OCI-LY7 (cell line): ENCODE results near the gene XPNPEP2. TPM values are rescaled to one million over a fixed set of nuclear protein-coding genes. Genes with fewer than 3 reads are reported as not detected.
"Not testable (repeated sequence)": the region's sequence is repeated elsewhere in the genome, so short reads cannot be mapped to it uniquely, and the experiment has no call there.

Experiments used
- BruUV-seq: library from RNA; stranded (reverse); fragments of 400-500 nt; replicated peaks from 2 replicates; lab custom pipeline; 2021; lab: Mats Ljungman, UMichigan
- CTCF ChIA-PET: fragments of 300-600 bp; sonication (Branson Sonifier 250); formaldehyde crosslinking; loops from one replicate; lab custom pipeline; 2022; ENCODE audit warnings: antibody characterized with exemption; ENCODE audit not compliant: unreplicated experiment; lab: Charles Lee
- POLR2A ChIA-PET: fragments of 300-600 bp; sonication (Branson Sonifier 250); formaldehyde crosslinking; loops from one replicate; lab custom pipeline; 2022; ENCODE audit warnings: antibody characterized with exemption; lab: Charles Lee
- DNase-seq: peaks from one replicate; pipeline ENCODE4 v3.0.0-alpha.2; 2015; ENCODE audit warnings: low spot score
- H2AFZ ChIP-seq: fragments of 200-600 bp; sonication (generic), shearing (Covaris generic); 2 replicates; pipeline ENCODE4 v1.6.1; 2014; ENCODE audit warnings: mild to moderate bottlenecking, antibody characterized with exemption, low read length, moderate library complexity
- H3K27ac ChIP-seq: fragments of 200-600 bp; sonication (generic); 2 replicates; pipeline ENCODE4 v1.5.1; 2014; ENCODE audit warnings: mixed run types, low read depth, mild to moderate bottlenecking, moderate library complexity, low read length, inconsistent platforms; ENCODE audit not compliant: poor library complexity, severe bottlenecking
- H3K36me3 ChIP-seq: fragments of 200-600 bp; sonication (generic); 2 replicates; pipeline ENCODE4 v1.6.1; 2014; ENCODE audit warnings: mild to moderate bottlenecking, antibody characterized with exemption, low read length, moderate library complexity, mixed read lengths; ENCODE audit not compliant: insufficient read depth
- H3K4me1 ChIP-seq: fragments of 200-600 bp; sonication (generic); 2 replicates; pipeline ENCODE4 v1.5.1; 2014; ENCODE audit warnings: mild to moderate bottlenecking, low read length; ENCODE audit not compliant: insufficient read depth, poor library complexity, severe bottlenecking
- H3K4me2 ChIP-seq: fragments of 200-600 bp; sonication (generic); 2 replicates; pipeline ENCODE4 v1.6.1; 2014; ENCODE audit warnings: mild to moderate bottlenecking, low read length
- H3K4me3 ChIP-seq: fragments of 200-600 bp; sonication (generic); 2 replicates; pipeline ENCODE4 v1.5.1; 2014; ENCODE audit warnings: mild to moderate bottlenecking, low read depth, low read length; ENCODE audit not compliant: poor library complexity, severe bottlenecking
- H3K79me2 ChIP-seq: fragments of 200-600 bp; sonication (generic); 2 replicates; pipeline ENCODE4 v1.6.1; 2016; ENCODE audit warnings: low read depth, mild to moderate bottlenecking, low read length, moderate library complexity, mixed read lengths; ENCODE audit not compliant: insufficient read depth
- H3K9me2 ChIP-seq: fragments of 200-600 bp; sonication (generic); 2 replicates; pipeline ENCODE4 v1.6.1; 2016; ENCODE audit warnings: mild to moderate bottlenecking, low read length, mixed read lengths; ENCODE audit not compliant: insufficient read depth
- H3K9me3 ChIP-seq: fragments of 200-600 bp; sonication (generic); 2 replicates; pipeline ENCODE4 v1.6.1; 2014; ENCODE audit warnings: mild to moderate bottlenecking, mixed run types, low read length, mixed read lengths
- H4K20me1 ChIP-seq: fragments of 200-600 bp; sonication (generic); 2 replicates; pipeline ENCODE4 v1.6.1; 2014; ENCODE audit warnings: mild to moderate bottlenecking, antibody characterized with exemption, low read length, moderate library complexity, mixed read lengths; ENCODE audit not compliant: insufficient read depth
- EZH2phosphoT487 ChIP-seq: fragments of 200-600 bp; sonication (generic); IDR thresholded peaks from 2 replicates; pipeline ENCODE4 v1.6.1; 2018; ENCODE audit warnings: low read depth, borderline replicate concordance, mild to moderate bottlenecking, mixed run types, antibody characterized with exemption, low read length, moderate library complexity, mixed read lengths
- intact Hi-C: fragments of 100-400 bp; cut with micrococcal nuclease; formaldehyde crosslinking; loops from one replicate; pipeline ENCODE4 v1.10.0; 2022; ENCODE audit not compliant: unreplicated experiment
- total RNA-seq, 2 experiments: library from RNA; depleted of rRNA in 1 of 2; stranded (reverse); fragments of >200 nt in 1 of 2; shearing (Covaris generic) in 1 of 2; gene quantifications; 2 replicates each; pipeline ENCODE4 v1.2.3, GENCODE V29; 2014 to 2022
- TF ChIP-seq, protein P1 (sequence below): fragments of 200-600 bp; sonication (generic); conservative IDR thresholded peaks from 2 replicates; pipeline ENCODE4 v1.5.1; 2014; ENCODE audit warnings: mild to moderate bottlenecking, antibody characterized with exemption, low read length, moderate library complexity, mixed read lengths

The XPNPEP2 gene
- total RNA-seq, 2 experiments from 2014 or later: not detected

DNA sequence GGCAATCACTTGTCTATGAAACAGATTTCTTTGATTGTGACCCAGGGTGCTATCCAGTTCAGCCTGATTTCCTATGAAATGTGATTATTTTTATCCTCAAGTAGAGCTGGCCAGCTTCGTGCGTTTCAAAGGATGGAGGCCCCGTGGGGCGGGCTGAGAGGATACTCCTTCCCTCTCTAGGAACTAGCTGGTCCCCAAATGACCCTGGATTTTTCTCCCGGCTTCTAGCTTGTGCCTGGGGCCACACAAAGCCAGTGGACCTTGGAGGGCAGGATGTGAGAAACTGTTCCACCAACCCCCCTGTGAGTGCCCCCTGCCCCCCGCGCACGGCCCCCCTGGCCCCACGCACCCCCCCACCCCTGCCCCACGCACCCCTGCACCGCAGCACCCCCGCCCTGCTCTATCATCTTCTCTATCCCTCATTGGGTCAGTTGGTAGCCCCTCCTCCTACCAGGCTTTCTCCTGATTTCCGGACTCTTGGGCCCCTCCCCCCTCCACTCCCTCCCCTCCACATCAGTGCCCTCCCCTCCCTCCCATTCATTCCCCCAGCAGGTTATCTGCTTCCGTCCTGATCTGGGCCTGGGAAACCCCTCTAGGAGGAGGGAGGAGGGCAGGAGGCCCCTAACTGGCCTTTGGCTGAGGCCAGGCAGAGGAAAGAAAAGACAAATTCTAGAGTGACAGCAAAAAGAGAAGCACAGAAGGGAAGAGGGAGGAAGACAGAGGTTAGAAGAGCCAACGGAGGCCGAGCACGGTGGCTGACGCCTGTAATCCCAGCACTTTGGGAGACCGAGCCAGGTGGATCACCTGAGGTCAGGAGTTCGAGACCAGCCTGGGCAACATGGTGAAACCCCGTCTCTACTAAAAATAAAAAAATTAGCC lies 3.3 kb downstream of the XPNPEP2 start:
- H3K79me2 ChIP-seq: no peaks in the 10 kb centered on the region
- TF ChIP-seq, protein P1, sequence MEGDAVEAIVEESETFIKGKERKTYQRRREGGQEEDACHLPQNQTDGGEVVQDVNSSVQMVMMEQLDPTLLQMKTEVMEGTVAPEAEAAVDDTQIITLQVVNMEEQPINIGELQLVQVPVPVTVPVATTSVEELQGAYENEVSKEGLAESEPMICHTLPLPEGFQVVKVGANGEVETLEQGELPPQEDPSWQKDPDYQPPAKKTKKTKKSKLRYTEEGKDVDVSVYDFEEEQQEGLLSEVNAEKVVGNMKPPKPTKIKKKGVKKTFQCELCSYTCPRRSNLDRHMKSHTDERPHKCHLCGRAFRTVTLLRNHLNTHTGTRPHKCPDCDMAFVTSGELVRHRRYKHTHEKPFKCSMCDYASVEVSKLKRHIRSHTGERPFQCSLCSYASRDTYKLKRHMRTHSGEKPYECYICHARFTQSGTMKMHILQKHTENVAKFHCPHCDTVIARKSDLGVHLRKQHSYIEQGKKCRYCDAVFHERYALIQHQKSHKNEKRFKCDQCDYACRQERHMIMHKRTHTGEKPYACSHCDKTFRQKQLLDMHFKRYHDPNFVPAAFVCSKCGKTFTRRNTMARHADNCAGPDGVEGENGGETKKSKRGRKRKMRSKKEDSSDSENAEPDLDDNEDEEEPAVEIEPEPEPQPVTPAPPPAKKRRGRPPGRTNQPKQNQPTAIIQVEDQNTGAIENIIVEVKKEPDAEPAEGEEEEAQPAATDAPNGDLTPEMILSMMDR: no peak
- TF ChIP-seq EZH2phosphoT487: no peak
- intact Hi-C loops: no loop called here
- H3K9me2 ChIP-seq: no peaks in the 10 kb centered on the region
- peaks cover 13% of the 10 kb centered on the region for H3K4me1 ChIP-seq
- no peaks in the 10 kb centered on the region for H3K36me3 ChIP-seq
- no peak overlapping the region for H2AFZ ChIP-seq
- no peaks in the 10 kb centered on the region for H4K20me1 ChIP-seq
- CTCF ChIA-PET: no interaction called here
- no peak overlapping the region for H3K27ac ChIP-seq
- no peak for DNase-seq
- BruUV-seq: no TSS peak
- POLR2A ChIA-PET: no interaction called here
- no peak overlapping the region for H3K4me3 ChIP-seq
- no peak overlapping the region for H3K4me2 ChIP-seq
- no peaks in the 10 kb centered on the region for H3K9me3 ChIP-seq

DNA sequence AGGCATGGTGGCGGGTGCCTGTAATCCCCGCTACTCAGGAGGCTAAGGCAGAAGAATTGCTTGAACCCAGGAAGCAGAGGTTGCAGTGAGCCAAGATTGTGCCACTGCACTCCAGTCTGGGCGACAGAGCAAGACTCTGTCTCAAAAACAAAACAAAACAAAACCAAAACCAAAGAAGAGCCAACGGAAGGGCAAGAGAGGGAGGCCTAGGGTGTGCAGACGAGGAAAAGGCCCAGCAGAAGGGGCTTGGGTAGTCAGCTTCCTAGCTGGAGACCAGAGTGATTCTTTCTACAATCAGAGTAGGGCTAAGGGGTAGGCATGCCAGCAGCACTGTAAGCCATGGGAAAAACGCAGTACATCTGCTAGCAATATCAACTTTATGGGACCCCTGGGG lies 4.0 kb downstream of the XPNPEP2 start:
- not testable (repeated sequence) for H3K4me1 ChIP-seq

DNA sequence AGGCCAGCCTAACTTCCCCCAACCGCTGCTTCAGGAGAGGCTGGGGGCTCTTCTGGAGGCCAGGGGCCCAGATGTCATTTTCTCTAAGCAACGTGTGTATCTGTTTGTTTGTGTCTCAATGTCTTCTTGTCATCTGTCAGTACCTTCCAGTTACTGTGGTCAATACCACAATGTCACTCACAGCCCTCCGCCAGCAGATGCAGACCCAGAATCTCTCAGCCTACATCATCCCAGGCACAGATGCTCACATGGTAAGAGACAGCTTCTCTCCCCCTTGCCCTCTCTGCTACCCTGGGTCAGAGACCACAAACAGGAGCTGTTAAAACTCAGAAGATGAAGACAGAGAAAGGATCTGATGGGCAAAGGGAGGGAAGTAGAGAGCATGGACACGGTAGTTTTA lies 5.0 kb downstream of the XPNPEP2 start:
- Histone ChIP-seq H4K20me1 (no peaks in the 10 kb centered on the region), H3K27ac (no peak overlapping the region), H2AFZ (no peak overlapping the region), H3K9me3 (no peaks in the 10 kb centered on the region), H3K9me2 (no peaks in the 10 kb centered on the region), H3K79me2 (no peaks in the 10 kb centered on the region), H3K4me3 (no peak overlapping the region), H3K4me1 (no peaks in the 10 kb centered on the region), H3K36me3 (no peaks in the 10 kb centered on the region), H3K4me2 (no peak overlapping the region)
- DNase-seq: no peak
- ChIA-PET POLR2A (interaction anchor here (0.7 kb wide), 1 partner anchor 15 kb away, joined by 4 read pairs; no protein-coding TSS in a partner anchor), CTCF (no interaction called here)
- intact Hi-C loops: no loop called here
- BruUV-seq: no TSS peak
- TF ChIP-seq, protein P1: no peak

More for the DNA sequence above, 4.0 kb downstream of the XPNPEP2 start:
- H3K9me3 ChIP-seq, H3K36me3 ChIP-seq, H3K4me3 ChIP-seq, intact Hi-C loops, BruUV-seq, H4K20me1 ChIP-seq, H2AFZ ChIP-seq, H3K4me2 ChIP-seq, H3K27ac ChIP-seq, H3K79me2 ChIP-seq, H3K9me2 ChIP-seq, CTCF ChIA-PET, DNase-seq, POLR2A ChIA-PET: not testable (repeated sequence)
